Endothelial cell (in vitro differentiated cells): Measurements from ENCODE around the gene ZCCHC8. TPM values are rescaled to one million over a fixed set of nuclear protein-coding genes. Genes with fewer than 3 reads are reported as not detected.

Source experiments
- DNase-seq: peaks from one replicate; pipeline ENCODE4 v3.0.0; 2021; ENCODE audit warnings: low spot score
- H3K27ac Mint-ChIP-seq: one replicate; pipeline ENCODE4 v1.8.0; 2021; ENCODE audit warnings: mixed read lengths, inconsistent platforms; ENCODE audit not compliant: unreplicated experiment
- H3K27me3 Mint-ChIP-seq: one replicate; pipeline ENCODE4 v1.8.0; 2021; ENCODE audit warnings: mild to moderate bottlenecking, moderate library complexity, mixed read lengths, inconsistent platforms; ENCODE audit not compliant: unreplicated experiment
- H3K36me3 Mint-ChIP-seq: one replicate; pipeline ENCODE4 v1.8.0; 2021; ENCODE audit warnings: mild to moderate bottlenecking, low read depth, mixed read lengths, inconsistent platforms; ENCODE audit not compliant: unreplicated experiment
- H3K4me1 Mint-ChIP-seq: one replicate; pipeline ENCODE4 v1.8.0; 2021; ENCODE audit warnings: mild to moderate bottlenecking, mixed read lengths, inconsistent platforms; ENCODE audit not compliant: unreplicated experiment
- H3K4me3 Mint-ChIP-seq: one replicate; pipeline ENCODE4 v1.8.0; 2021; ENCODE audit warnings: mild to moderate bottlenecking, mixed read lengths, inconsistent platforms; ENCODE audit not compliant: unreplicated experiment
- H3K9me3 Mint-ChIP-seq: one replicate; pipeline ENCODE4 v1.8.0; 2021; ENCODE audit warnings: mixed read lengths, inconsistent platforms; ENCODE audit not compliant: unreplicated experiment
- total RNA-seq: library from RNA; stranded (reverse); fragmentation: NEBNext Ultra II Directional; extraction: Animal tissue kit (Norgen Biotek cat#: 25700); gene quantifications from one replicate; pipeline ENCODE4 v1.2.1, GENCODE V29; 2021; ENCODE audit not compliant: unreplicated experiment
- TF ChIP-seq, protein P1 (sequence below): fragments of 200-600 bp; sonication (generic); IDR thresholded peaks from one replicate; pipeline ENCODE4 v1.5.0; 2021; ENCODE audit warnings: antibody characterized with exemption; ENCODE audit not compliant: unreplicated experiment

ZCCHC8 gene
- total RNA-seq, 1 donor from 2014 or later = 18.6 TPM

- H3K36me3 Mint-ChIP-seq = no peaks in the 10 kb centered on the region
- no peaks in the 10 kb centered on the region for H3K9me3 Mint-ChIP-seq
- DNase-seq = no peak
- H3K4me1 Mint-ChIP-seq = peaks cover 10% of the 10 kb centered on the region
- H3K27me3 Mint-ChIP-seq = no peaks in the 10 kb centered on the region
- TF ChIP-seq, protein P1, sequence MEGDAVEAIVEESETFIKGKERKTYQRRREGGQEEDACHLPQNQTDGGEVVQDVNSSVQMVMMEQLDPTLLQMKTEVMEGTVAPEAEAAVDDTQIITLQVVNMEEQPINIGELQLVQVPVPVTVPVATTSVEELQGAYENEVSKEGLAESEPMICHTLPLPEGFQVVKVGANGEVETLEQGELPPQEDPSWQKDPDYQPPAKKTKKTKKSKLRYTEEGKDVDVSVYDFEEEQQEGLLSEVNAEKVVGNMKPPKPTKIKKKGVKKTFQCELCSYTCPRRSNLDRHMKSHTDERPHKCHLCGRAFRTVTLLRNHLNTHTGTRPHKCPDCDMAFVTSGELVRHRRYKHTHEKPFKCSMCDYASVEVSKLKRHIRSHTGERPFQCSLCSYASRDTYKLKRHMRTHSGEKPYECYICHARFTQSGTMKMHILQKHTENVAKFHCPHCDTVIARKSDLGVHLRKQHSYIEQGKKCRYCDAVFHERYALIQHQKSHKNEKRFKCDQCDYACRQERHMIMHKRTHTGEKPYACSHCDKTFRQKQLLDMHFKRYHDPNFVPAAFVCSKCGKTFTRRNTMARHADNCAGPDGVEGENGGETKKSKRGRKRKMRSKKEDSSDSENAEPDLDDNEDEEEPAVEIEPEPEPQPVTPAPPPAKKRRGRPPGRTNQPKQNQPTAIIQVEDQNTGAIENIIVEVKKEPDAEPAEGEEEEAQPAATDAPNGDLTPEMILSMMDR = no peak
- no peak overlapping the region for H3K4me3 Mint-ChIP-seq
- no peak overlapping the region for H3K27ac Mint-ChIP-seq
These were observed 36.3 kb upstream of the ZCCHC8 start for GRCh38 chr12:122537021-122537420.

- H3K4me3 Mint-ChIP-seq = no peak overlapping the region
- peaks cover 6% of the 10 kb centered on the region for H3K4me1 Mint-ChIP-seq
- H3K9me3 Mint-ChIP-seq = no peaks in the 10 kb centered on the region
- H3K36me3 Mint-ChIP-seq = no peaks in the 10 kb centered on the region
- no peaks in the 10 kb centered on the region for H3K27me3 Mint-ChIP-seq
- H3K27ac Mint-ChIP-seq = no peak overlapping the region
- DNase-seq = no peak
- TF ChIP-seq, protein P1 = no peak
These were observed 33.1 kb upstream of the ZCCHC8 start for GRCh38 chr12:122533856-122534255.

DNA sequence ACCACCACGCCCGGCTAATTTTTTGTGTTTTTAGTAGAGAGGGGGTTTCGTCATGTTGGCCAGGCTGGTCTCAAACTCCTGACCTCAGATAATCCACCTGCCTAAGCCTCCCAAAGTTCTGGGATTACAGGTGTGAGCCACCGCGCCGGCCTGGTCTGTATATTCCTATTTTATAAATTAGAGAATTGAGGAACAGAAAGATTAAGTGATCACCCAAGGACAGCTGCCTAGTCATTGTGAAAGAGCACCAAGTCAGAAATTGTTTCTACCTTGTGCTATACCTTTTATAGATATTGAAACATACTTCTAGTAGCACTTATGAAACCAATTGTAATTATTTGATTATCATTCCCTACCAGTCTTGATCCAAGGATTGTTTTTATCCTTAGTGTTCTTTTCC, 28.3 kb upstream of the ZCCHC8 start:
- TF ChIP-seq, protein P1 = no peak
- Mint-ChIP-seq H3K4me1 (peaks cover 6% of the 10 kb centered on the region), H3K27ac (no peak overlapping the region), H3K9me3 (no peaks in the 10 kb centered on the region), H3K36me3 (peaks cover 5% of the 10 kb centered on the region), H3K4me3 (no peak overlapping the region), H3K27me3 (peaks cover 5% of the 10 kb centered on the region)
- no peak for DNase-seq

GRCh38 chr12:122528582-122528981, 27.9 kb upstream of the ZCCHC8 start:
- no peak overlapping the region for H3K4me3 Mint-ChIP-seq
- TF ChIP-seq, protein P1 = no peak
- H3K27ac Mint-ChIP-seq = no peak overlapping the region
- DNase-seq = no peak
- H3K36me3 Mint-ChIP-seq = peaks cover 5% of the 10 kb centered on the region
- peaks cover 8% of the 10 kb centered on the region for H3K4me1 Mint-ChIP-seq
- no peaks in the 10 kb centered on the region for H3K9me3 Mint-ChIP-seq
- H3K27me3 Mint-ChIP-seq = peaks cover 5% of the 10 kb centered on the region

GRCh38 chr12:122527478-122527944, 26.8 kb upstream of the ZCCHC8 start:
- Mint-ChIP-seq H3K4me3 (no peak overlapping the region), H3K27ac (no peak overlapping the region), H3K4me1 (peaks cover 15% of the 10 kb centered on the region), H3K9me3 (no peaks in the 10 kb centered on the region), H3K27me3 (peaks cover 5% of the 10 kb centered on the region), H3K36me3 (peaks cover 9% of the 10 kb centered on the region)
- no peak for DNase-seq
- TF ChIP-seq, protein P1 = no peak
